A673 (cell line): ENCODE data around the gene STXBP2.

Experiments
- EZH2 ChIP-seq: fragments of 200-600 bp; sonication (generic); IDR thresholded peaks from 2 replicates; pipeline ENCODE4 v1.6.1; 2017; ENCODE audit warnings: borderline replicate concordance, low read depth, mild to moderate bottlenecking, mixed read lengths, antibody characterized with exemption, low read length; ENCODE audit not compliant: poor library complexity, severe bottlenecking
- TF ChIP-seq, protein P1 (sequence below): fragments of 300-800, 200-600 bp; sonication (generic); conservative IDR thresholded peaks from 2 replicates; pipeline ENCODE4 v1.5.1; 2017; ENCODE audit warnings: low read depth, mild to moderate bottlenecking, antibody characterized with exemption, low read length, moderate library complexity, mixed read lengths

DNA sequence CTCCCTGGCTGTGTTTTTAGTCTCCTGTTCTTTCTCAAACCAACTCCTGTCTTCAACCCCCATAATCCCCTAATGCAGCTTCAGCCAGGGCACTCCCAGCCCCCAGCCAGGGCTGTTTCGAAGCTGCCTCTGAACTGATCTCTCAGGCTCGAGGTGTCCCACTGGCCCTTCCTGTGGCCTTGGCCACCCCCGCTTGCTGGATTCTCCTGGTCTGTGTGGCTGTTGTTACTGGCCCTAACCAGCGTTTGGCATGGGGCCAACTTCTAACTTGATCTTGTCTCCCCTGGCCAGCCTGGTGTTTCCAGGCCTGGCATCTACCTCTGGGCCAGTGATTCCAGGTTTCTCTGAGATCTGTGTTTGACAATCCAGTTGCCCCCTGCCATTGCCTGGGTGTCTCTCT is 18.6 kb upstream of the STXBP2 start:
- no peak for TF ChIP-seq EZH2
- TF ChIP-seq, protein P1, sequence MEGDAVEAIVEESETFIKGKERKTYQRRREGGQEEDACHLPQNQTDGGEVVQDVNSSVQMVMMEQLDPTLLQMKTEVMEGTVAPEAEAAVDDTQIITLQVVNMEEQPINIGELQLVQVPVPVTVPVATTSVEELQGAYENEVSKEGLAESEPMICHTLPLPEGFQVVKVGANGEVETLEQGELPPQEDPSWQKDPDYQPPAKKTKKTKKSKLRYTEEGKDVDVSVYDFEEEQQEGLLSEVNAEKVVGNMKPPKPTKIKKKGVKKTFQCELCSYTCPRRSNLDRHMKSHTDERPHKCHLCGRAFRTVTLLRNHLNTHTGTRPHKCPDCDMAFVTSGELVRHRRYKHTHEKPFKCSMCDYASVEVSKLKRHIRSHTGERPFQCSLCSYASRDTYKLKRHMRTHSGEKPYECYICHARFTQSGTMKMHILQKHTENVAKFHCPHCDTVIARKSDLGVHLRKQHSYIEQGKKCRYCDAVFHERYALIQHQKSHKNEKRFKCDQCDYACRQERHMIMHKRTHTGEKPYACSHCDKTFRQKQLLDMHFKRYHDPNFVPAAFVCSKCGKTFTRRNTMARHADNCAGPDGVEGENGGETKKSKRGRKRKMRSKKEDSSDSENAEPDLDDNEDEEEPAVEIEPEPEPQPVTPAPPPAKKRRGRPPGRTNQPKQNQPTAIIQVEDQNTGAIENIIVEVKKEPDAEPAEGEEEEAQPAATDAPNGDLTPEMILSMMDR = no peak
